Bronchial epithelial cell (primary cell): ENCODE measurements around the gene BSG. TPM values are rescaled to one million over a fixed set of nuclear protein-coding genes. Genes with fewer than 3 reads are reported as not detected.
A peak's percentile ranks its signal among the peaks of the same experiment; 100 is the strongest.

Experiments
- DNase-seq: peaks from one replicate; pipeline ENCODE4 v3.0.0-alpha.2; 2010; ENCODE audit warnings: low read depth
- FAIRE-seq: peaks from 2 replicates; lab custom pipeline; 2011; peaks lifted over from hg19 to GRCh38; lab: Jason Lieb, UNC
- H3K27me3 ChIP-seq: 2 replicates; pipeline ENCODE4 v1.5.1; 2011; ENCODE audit warnings: low read length; ENCODE audit not compliant: control insufficient read depth, insufficient read depth
- H3K36me3 ChIP-seq: 2 replicates; pipeline ENCODE4 v1.5.1; 2011; ENCODE audit warnings: low read length; ENCODE audit not compliant: control insufficient read depth, insufficient read depth
- H3K4me3 ChIP-seq: 2 replicates; pipeline ENCODE4 v1.5.1; 2011; ENCODE audit warnings: mild to moderate bottlenecking, low read depth, low read length, control low read depth
- total RNA-seq: library from RNA; depleted of rRNA; stranded (reverse); fragments of >200 nt; gene quantifications from 2 replicates; pipeline ENCODE4 v1.2.1, GENCODE V29; 2014
- TF ChIP-seq, protein P1 (sequence below): IDR thresholded peaks from 2 replicates; pipeline ENCODE4 v1.5.1; 2011; ENCODE audit warnings: mild to moderate bottlenecking, moderate library complexity, low read length, control low read depth, inconsistent platforms; ENCODE audit not compliant: insufficient read depth, severe bottlenecking

BSG gene
- total RNA-seq, 1 donor from 2014 or later: 369 TPM

DNA sequence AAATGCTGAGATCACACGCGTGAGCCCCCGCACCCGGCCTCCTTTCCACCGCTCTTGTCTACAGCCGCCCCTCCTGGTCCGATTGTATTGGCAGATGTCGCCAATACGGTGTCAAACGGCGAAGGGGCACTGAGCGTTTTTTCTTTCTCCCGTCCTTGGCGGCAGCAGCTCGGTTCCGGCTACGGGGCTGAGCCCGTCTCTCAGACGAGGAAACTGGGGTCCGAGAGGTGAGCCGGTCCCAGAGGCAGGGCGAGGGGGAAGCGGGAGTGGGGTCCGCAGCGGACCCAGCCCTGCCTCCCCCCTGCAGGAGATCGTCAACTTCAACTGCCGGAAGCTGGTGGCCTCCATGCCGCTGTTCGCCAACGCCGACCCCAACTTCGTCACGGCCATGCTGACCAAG is 40.5 kb downstream of the BSG start:
- H3K36me3 ChIP-seq: peaks cover 1% of the 10 kb centered on the region
- TF ChIP-seq, protein P1, sequence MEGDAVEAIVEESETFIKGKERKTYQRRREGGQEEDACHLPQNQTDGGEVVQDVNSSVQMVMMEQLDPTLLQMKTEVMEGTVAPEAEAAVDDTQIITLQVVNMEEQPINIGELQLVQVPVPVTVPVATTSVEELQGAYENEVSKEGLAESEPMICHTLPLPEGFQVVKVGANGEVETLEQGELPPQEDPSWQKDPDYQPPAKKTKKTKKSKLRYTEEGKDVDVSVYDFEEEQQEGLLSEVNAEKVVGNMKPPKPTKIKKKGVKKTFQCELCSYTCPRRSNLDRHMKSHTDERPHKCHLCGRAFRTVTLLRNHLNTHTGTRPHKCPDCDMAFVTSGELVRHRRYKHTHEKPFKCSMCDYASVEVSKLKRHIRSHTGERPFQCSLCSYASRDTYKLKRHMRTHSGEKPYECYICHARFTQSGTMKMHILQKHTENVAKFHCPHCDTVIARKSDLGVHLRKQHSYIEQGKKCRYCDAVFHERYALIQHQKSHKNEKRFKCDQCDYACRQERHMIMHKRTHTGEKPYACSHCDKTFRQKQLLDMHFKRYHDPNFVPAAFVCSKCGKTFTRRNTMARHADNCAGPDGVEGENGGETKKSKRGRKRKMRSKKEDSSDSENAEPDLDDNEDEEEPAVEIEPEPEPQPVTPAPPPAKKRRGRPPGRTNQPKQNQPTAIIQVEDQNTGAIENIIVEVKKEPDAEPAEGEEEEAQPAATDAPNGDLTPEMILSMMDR: no peak
- DNase-seq: no peak
- no peak for FAIRE-seq
- H3K27me3 ChIP-seq: no peaks in the 10 kb centered on the region
- no peak overlapping the region for H3K4me3 ChIP-seq

DNA sequence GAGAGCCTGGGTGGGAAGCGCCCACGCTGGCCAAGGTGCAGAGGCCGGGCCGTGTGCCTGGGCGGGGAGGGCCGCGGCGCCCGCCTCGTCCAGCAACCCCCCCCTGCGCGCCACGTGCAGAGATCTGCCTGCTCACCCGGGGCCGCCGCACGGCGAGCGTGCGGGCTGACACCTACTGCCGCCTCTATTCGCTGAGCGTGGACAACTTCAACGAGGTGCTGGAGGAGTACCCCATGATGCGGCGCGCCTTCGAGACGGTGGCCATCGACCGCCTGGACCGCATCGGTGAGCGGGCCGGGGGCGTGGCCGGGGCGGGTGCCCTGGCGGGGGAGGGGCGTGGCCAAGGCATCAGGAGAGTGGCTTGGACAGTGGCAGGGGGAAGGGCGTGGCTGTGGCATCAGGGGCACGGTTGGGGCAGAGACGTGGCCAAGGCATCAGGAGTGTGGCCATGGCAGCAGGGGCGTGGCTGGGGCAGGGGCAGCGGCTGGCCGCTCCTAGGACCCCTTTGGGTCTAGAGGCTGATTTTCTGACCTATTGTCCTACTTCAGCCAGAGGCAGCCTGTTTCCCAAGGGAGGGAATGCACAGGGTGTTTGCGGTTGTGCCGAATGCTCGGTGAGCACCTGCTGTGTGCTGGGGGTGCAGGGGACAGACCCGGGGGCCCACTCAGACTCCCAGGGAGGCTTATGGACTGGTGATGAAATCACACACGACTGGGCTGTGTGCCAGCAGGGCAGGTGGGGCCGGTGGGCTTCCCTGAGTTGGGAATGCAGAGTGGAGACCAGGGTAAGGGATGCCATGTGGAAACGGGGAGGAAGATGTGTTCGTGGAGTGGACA is 41.6 kb downstream of the BSG start:
- peaks cover 5% of the 10 kb centered on the region for H3K36me3 ChIP-seq
- DNase-seq (no peak), FAIRE-seq (no peak)
- H3K4me3 ChIP-seq: no peak overlapping the region
- TF ChIP-seq, protein P1: no peak
- H3K27me3 ChIP-seq: no peaks in the 10 kb centered on the region

DNA sequence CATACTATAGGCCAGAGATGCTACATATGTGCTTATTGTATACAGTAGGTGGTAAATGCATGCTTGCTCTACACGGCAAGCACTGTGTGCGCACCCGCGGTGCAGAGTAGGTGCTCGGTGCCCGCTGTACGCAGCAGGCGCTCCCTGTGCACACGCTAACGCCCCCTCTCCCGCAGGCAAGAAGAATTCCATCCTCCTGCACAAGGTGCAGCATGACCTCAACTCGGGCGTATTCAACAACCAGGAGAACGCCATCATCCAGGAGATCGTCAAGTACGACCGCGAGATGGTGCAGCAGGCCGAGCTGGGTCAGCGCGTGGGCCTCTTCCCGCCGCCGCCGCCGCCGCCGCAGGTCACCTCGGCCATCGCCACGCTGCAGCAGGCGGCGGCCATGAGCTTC is 43.2 kb downstream of the BSG start:
- Histone ChIP-seq H3K4me3 (no peak overlapping the region), H3K36me3 (peaks cover 8% of the 10 kb centered on the region), H3K27me3 (no peaks in the 10 kb centered on the region)
- FAIRE-seq: peak; percentile 89
- peak; percentile 7 for DNase-seq
- TF ChIP-seq, protein P1: no peak

DNA sequence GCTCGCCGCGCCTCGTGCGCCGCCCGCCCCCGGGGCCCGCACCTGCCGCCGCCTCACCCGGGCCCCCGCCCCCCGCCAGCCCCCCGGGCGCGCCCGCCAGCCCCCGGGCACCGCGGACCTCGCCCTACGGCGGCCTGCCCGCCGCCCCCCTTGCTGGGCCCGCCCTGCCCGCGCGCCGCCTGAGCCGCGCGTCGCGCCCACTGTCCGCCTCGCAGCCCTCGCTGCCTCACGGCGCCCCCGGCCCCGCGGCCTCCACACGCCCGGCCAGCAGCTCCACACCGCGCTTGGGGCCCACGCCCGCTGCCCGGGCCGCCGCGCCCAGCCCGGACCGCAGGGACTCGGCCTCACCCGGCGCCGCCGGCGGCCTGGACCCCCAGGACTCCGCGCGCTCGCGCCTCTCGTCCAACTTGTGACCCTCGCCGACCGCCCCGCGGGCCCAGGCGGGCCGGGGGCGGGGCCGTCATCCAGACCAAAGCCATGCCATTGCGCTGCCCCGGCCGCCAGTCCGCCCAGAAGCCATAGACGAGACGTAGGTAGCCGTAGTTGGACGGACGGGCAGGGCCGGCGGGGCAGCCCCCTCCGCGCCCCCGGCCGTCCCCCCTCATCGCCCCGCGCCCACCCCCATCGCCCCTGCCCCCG is 43.8 kb downstream of the BSG start:
- Histone ChIP-seq H3K27me3 (no peaks in the 10 kb centered on the region), H3K36me3 (peaks cover 8% of the 10 kb centered on the region), H3K4me3 (no peak overlapping the region)
- FAIRE-seq (no peak), DNase-seq (no peak)
- TF ChIP-seq, protein P1: no peak

DNA sequence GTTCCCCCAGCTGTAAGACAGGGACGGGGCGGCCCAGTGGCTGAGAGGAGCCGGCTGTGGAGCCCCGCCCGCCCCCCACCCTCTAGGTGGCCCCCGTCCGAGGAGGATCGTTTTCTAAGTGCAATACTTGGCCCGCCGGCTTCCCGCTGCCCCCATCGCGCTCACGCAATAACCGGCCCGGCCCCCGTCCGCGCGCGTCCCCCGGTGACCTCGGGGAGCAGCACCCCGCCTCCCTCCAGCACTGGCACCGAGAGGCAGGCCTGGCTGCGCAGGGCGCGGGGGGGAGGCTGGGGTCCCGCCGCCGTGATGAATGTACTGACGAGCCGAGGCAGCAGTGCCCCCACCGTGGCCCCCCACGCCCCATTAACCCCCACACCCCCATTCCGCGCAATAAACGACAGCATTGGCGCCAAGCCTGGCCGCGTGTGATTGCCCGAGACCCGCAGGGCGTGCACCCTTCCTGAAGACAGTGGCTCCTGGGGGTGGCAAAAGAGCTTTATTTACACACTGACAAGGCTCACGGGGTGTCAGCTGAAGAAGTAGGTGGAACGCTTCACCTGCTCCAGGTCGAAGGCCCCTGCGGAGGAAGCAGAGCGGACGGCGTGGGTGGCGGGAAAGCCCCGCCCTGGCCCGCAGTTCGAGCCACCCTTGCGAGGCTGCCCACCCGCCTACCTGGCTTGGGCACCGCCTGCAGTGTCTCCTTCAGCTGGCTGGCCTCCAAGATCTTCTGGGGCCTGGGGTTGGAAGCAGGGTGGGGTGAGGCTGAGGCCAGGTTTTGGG is 44.5 kb downstream of the BSG start:
- H3K36me3 ChIP-seq: peaks cover 11% of the 10 kb centered on the region
- DNase-seq: no peak

More for the DNA sequence above, 44.5 kb downstream of the BSG start:
- Histone ChIP-seq H3K4me3 (no peak overlapping the region), H3K27me3 (no peaks in the 10 kb centered on the region)
- TF ChIP-seq, protein P1: no peak
- FAIRE-seq: no peak
